A549 (cell line): Measurements from ENCODE around the gene LRRC59.

Source experiments
- CTCF ChIP-seq: fragments of >200 bp; sonication (Bioruptor Twin); formaldehyde crosslinking; IDR thresholded peaks from 3 replicates; pipeline ENCODE4 v1.5.1; 2016
- EP300 ChIP-seq, 2 experiments: fragments of >200 bp; sonication (Bioruptor Twin); formaldehyde crosslinking; IDR thresholded peaks; 2 replicates in 1 of 2; 3 replicates in 1 of 2; pipeline ENCODE4 v1.6.1; 2016 to 2017
- ESRRA ChIP-seq: fragments of 150-350 bp; IDR thresholded peaks from 2 replicates; pipeline ENCODE4 v1.6.1; 2014; ENCODE audit warnings: mild to moderate bottlenecking, low read length, borderline replicate concordance
- GATA3 ChIP-seq: IDR thresholded peaks from 2 replicates; pipeline ENCODE4 v1.6.1; 2012; ENCODE audit warnings: borderline replicate concordance
- HDAC2 ChIP-seq: fragments of 200-600 bp; sonication (generic); IDR thresholded peaks from 2 replicates; pipeline ENCODE4 v1.6.1; 2016
- KDM5A ChIP-seq: fragments of 200-600 bp; sonication (generic); IDR thresholded peaks from 2 replicates; pipeline ENCODE4 v1.6.1; 2016; ENCODE audit warnings: antibody characterized with exemption, mild to moderate bottlenecking
- MAX ChIP-seq: IDR thresholded peaks from 2 replicates; pipeline ENCODE4 v1.6.1; 2012
- RAD21 ChIP-seq, 2 experiments: fragments of >200 bp in 1 of 2; sonication (Bioruptor Twin) in 1 of 2; formaldehyde crosslinking in 1 of 2; IDR thresholded peaks in 1 of 2; conservative IDR thresholded peaks in 1 of 2; 2 replicates in 1 of 2; 3 replicates in 1 of 2; pipeline ENCODE4 v1.6.1; 2012 to 2018; ENCODE audit warnings: inconsistent platforms in 1 of 2

GRCh38 chr17:50426814-50427787 lies 29.8 kb upstream of the LRRC59 start:
- TF ChIP-seq MAX (no peak), ESRRA (no peak), CTCF (peak; percentile 43; the same call in 2 of the 3 replicates), RAD21 (conservative IDR thresholded peaks at IDR 0.05 in 1 of 2, IDR thresholded peaks at IDR 0.05 in 1 of 2) (no peak), EP300 (IDR thresholded peaks at IDR 0.05) (no peak), HDAC2 (no peak), GATA3 (no peak), KDM5A (no peak)
